GM12878 (cell line): ENCODE data around the gene SLC6A12. TPM values are rescaled to one million over a fixed set of nuclear protein-coding genes. Genes with fewer than 3 reads are reported as not detected.

ENCODE experiments used
- BCL3 ChIP-seq: IDR thresholded peaks from 2 replicates; pipeline ENCODE4 v1.6.1; 2011; ENCODE audit warnings: borderline replicate concordance, low read depth, mild to moderate bottlenecking, moderate library complexity, low read length; ENCODE audit not compliant: insufficient read depth, poor library complexity, severe bottlenecking
- BHLHE40 ChIP-seq, 2 experiments: fragments of 450-650 bp in 1 of 2; IDR thresholded peaks; 2 replicates each; pipeline ENCODE4 v1.6.1; 2011 to 2017; ENCODE audit warnings: low read depth in 2 of 2, borderline replicate concordance in 1 of 2, improper control_type of control experiment in 1 of 2, low read length in 1 of 2, mild to moderate bottlenecking in 1 of 2
- CBFB ChIP-seq: IDR thresholded peaks from 2 replicates; pipeline ENCODE4 v1.6.1; 2016; ENCODE audit warnings: antibody characterized with exemption, low read depth
- CBX5 ChIP-seq: sonication (generic); IDR thresholded peaks from 2 replicates; pipeline ENCODE4 v1.6.1; 2016; ENCODE audit warnings: low read depth, moderate library complexity, mild to moderate bottlenecking, inconsistent platforms
- CEBPB ChIP-seq, 2 experiments: fragments of 150-350 bp in 1 of 2; IDR thresholded peaks; 2 replicates each; pipeline ENCODE4 v1.6.1; 2012 to 2014; ENCODE audit warnings: low read depth in 2 of 2, low read length in 2 of 2, borderline replicate concordance in 1 of 2, inconsistent platforms in 1 of 2
- DPF2 ChIP-seq: fragments of 450-650 bp; IDR thresholded peaks from 2 replicates; pipeline ENCODE4 v1.6.1; 2017; ENCODE audit warnings: mild to moderate bottlenecking
- ESRRA ChIP-seq: IDR thresholded peaks from 2 replicates; pipeline ENCODE4 v1.6.1; 2012; ENCODE audit warnings: mild to moderate bottlenecking, low read length, improper control_type of control experiment
- FOXK2 ChIP-seq: fragments of 450-650 bp; IDR thresholded peaks from 2 replicates; pipeline ENCODE4 v1.6.1; 2017; ENCODE audit warnings: mild to moderate bottlenecking, moderate library complexity
- HDAC2 ChIP-seq: fragments of 200-600 bp; sonication (generic); IDR thresholded peaks from 2 replicates; pipeline ENCODE4 v1.6.1; 2017
- IKZF1 ChIP-seq: fragments of 450-650 bp; conservative IDR thresholded peaks from 2 replicates; pipeline ENCODE4 v1.6.1; 2017; ENCODE audit warnings: antibody characterized with exemption, mild to moderate bottlenecking
- IKZF2 ChIP-seq, 2 experiments: fragments of 450-650 bp; IDR thresholded peaks; 2 replicates each; pipeline ENCODE4 v1.6.1; 2017; ENCODE audit warnings: mild to moderate bottlenecking in 2 of 2, moderate library complexity in 2 of 2
- MTA3 ChIP-seq: IDR thresholded peaks from 2 replicates; pipeline ENCODE4 v1.6.1; 2012; ENCODE audit warnings: low read length, inconsistent platforms, borderline replicate concordance
- MYC ChIP-seq: IDR thresholded peaks from 2 replicates; pipeline ENCODE4 v1.6.1; 2011; ENCODE audit warnings: mild to moderate bottlenecking, low read length, moderate library complexity, inconsistent platforms; ENCODE audit not compliant: insufficient read depth, insufficient replicate concordance, insufficient read length, severe bottlenecking
- NFIC ChIP-seq: IDR thresholded peaks from 2 replicates; pipeline ENCODE4 v1.6.1; 2012; ENCODE audit warnings: low read depth, mild to moderate bottlenecking, inconsistent platforms, low read length, moderate library complexity
- NR2F1 ChIP-seq: fragments of 450-650 bp; conservative IDR thresholded peaks from 2 replicates; pipeline ENCODE4 v1.6.1; 2017; ENCODE audit warnings: mild to moderate bottlenecking
- RAD21 ChIP-seq: IDR thresholded peaks from 2 replicates; pipeline ENCODE4 v1.6.1; 2011; ENCODE audit warnings: mild to moderate bottlenecking, low read depth, low read length, moderate library complexity; ENCODE audit not compliant: insufficient read depth
- SIN3A ChIP-seq: IDR thresholded peaks from 2 replicates; pipeline ENCODE4 v1.6.1; 2012; ENCODE audit warnings: low read depth, low read length, improper control_type of control experiment
- SUZ12 ChIP-seq: fragments of 200-600 bp; sonication (generic); IDR thresholded peaks from one replicate; pipeline ENCODE4 v1.6.1; 2018; ENCODE audit warnings: antibody characterized with exemption, mild to moderate bottlenecking; ENCODE audit not compliant: unreplicated experiment
- TARDBP ChIP-seq: IDR thresholded peaks from 2 replicates; pipeline ENCODE4 v1.6.1; 2016; ENCODE audit warnings: borderline replicate concordance
- TBL1XR1 ChIP-seq: IDR thresholded peaks from 2 replicates; pipeline ENCODE4 v1.6.1; 2012; ENCODE audit warnings: low read depth, low read length, improper control_type of control experiment
- USF1 ChIP-seq: IDR thresholded peaks from 2 replicates; pipeline ENCODE4 v1.6.1; 2011; ENCODE audit warnings: borderline replicate concordance, low read depth, mild to moderate bottlenecking, moderate library complexity, mixed read lengths, low read length; ENCODE audit not compliant: insufficient read depth; ENCODE audit errors: extremely low read length
- USF2 ChIP-seq: IDR thresholded peaks from 2 replicates; pipeline ENCODE4 v1.6.1; 2011; ENCODE audit warnings: low read depth, low read length, improper control_type of control experiment, borderline replicate concordance
- ZNF24 ChIP-seq: fragments of 450-650 bp; IDR thresholded peaks from 2 replicates; pipeline ENCODE4 v1.6.1; 2017; ENCODE audit warnings: antibody characterized with exemption, mild to moderate bottlenecking
- ZNF384 ChIP-seq: IDR thresholded peaks from 2 replicates; pipeline ENCODE4 v1.6.1; 2012; ENCODE audit warnings: low read depth, mild to moderate bottlenecking, low read length, improper control_type of control experiment, borderline replicate concordance
- polyA plus RNA-seq, 11 experiments: library from polyadenylated mRNA; depleted of rRNA in 4 of 11; unstranded in 6 of 11; stranded (reverse) in 5 of 11; fragments of >200 nt; fragmentation: Nextera tagmentation in 4 of 11; fragmentation: Illumina TruSeq in 1 of 11; extraction: Ambion mirVana in 4 of 11; extraction: Trizol in 1 of 11; gene quantifications; 1 replicate in 1 of 11; 2 replicates in 10 of 11; pipeline versions ENCODE4 v1.2.1 to v1.2.3, GENCODE V29; 2011 to 2016; ENCODE audit warnings: inconsistent platforms in 2 of 11, missing spikeins in 2 of 11, low read depth in 1 of 11
- total RNA-seq, 4 experiments: library from RNA; depleted of rRNA in 3 of 4; stranded (reverse); fragments of >200 nt in 3 of 4; fragmentation: Illumina TruSeq in 1 of 4; extraction: Trizol in 1 of 4; gene quantifications; 2 replicates each; pipeline versions ENCODE4 v1.2.1 to v1.2.3, GENCODE V29; 2013 to 2021
- TF ChIP-seq, protein P1 (sequence below): IDR thresholded peaks from 2 replicates; pipeline ENCODE4 v1.6.1; 2012; ENCODE audit warnings: low read depth, low read length, improper control_type of control experiment
- TF ChIP-seq, protein P2 (sequence below): fragments of 450-650 bp; IDR thresholded peaks from 2 replicates; pipeline ENCODE4 v1.6.1; 2018; ENCODE audit warnings: borderline replicate concordance, mild to moderate bottlenecking; ENCODE audit not compliant: partially characterized antibody

Gene SLC6A12
- total and polyA plus RNA-seq, 10 of the 15 experiments (the other 5 are each of a cell fraction or from before 2014, with no cell fraction given) = 0.06 to 0.11 (median 0.07) TPM; not detected in 7

GRCh38 chr12:180445-180844 is 33.5 kb downstream of the SLC6A12 start (continued):
- TF ChIP-seq, protein P1, sequence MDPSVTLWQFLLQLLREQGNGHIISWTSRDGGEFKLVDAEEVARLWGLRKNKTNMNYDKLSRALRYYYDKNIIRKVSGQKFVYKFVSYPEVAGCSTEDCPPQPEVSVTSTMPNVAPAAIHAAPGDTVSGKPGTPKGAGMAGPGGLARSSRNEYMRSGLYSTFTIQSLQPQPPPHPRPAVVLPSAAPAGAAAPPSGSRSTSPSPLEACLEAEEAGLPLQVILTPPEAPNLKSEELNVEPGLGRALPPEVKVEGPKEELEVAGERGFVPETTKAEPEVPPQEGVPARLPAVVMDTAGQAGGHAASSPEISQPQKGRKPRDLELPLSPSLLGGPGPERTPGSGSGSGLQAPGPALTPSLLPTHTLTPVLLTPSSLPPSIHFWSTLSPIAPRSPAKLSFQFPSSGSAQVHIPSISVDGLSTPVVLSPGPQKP = no peak
- TF ChIP-seq IKZF2 (IDR thresholded peaks at IDR 0.05) (no peak), DPF2 (no peak), NR2F1 (no peak), HDAC2 (no peak), ZNF24 (no peak), SIN3A (no peak), NFIC (no peak), TBL1XR1 (no peak), TARDBP (no peak), USF2 (peak; percentile 68), RAD21 (no peak), MYC (no peak), SUZ12 (no peak), CBX5 (no peak), ZNF384 (no peak), USF1 (peak; percentile 79), IKZF1 (no peak), CEBPB (IDR thresholded peaks at IDR 0.05; ENCODE audit: borderline replicate concordance in 1 of 2, low read depth in 2 of 2, low read length in 2 of 2) (no peak), BHLHE40 (IDR thresholded peaks at IDR 0.05; ENCODE audit: borderline replicate concordance in 1 of 2, low read depth in 2 of 2, low read length in 1 of 2) (peak; percentile 81 to 92), FOXK2 (no peak), CBFB (no peak), BCL3 (no peak), MTA3 (no peak), ESRRA (no peak)
- TF ChIP-seq, protein P2, sequence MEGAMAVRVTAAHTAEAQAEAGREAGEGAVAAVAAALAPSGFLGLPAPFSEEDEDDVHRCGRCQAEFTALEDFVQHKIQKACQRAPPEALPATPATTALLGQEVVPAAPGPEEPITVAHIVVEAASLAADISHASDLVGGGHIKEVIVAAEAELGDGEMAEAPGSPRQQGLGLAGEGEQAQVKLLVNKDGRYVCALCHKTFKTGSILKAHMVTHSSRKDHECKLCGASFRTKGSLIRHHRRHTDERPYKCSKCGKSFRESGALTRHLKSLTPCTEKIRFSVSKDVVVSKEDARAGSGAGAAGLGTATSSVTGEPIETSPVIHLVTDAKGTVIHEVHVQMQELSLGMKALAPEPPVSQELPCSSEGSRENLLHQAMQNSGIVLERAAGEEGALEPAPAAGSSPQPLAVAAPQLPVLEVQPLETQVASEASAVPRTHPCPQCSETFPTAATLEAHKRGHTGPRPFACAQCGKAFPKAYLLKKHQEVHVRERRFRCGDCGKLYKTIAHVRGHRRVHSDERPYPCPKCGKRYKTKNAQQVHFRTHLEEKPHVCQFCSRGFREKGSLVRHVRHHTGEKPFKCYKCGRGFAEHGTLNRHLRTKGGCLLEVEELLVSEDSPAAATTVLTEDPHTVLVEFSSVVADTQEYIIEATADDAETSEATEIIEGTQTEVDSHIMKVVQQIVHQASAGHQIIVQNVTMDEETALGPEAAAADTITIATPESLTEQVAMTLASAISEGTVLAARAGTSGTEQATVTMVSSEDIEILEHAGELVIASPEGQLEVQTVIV = no peak
